GM23338 (cell line): ENCODE results near the gene SLC2A1.

Experiments
- CREB1 ChIP-seq: fragments of 250-450 bp; sonication (Bioruptor Pico); IDR thresholded peaks from 2 replicates; pipeline ENCODE4 v1.5.0; 2020; ENCODE audit warnings: low read depth, mild to moderate bottlenecking, moderate library complexity
- CTCF ChIP-seq, 2 experiments: fragments of 200-600 bp in 1 of 2; sonication (generic) in 1 of 2; conservative IDR thresholded peaks; 2 replicates each; pipeline versions ENCODE4 v1.5.1 to v1.6.1; 2016 to 2017; ENCODE audit warnings: antibody characterized with exemption in 2 of 2, low read depth in 2 of 2, mild to moderate bottlenecking in 2 of 2, moderate library complexity in 1 of 2
- ETS1 ChIP-seq: IDR thresholded peaks from 2 replicates; pipeline ENCODE4 v1.6.1; 2016; ENCODE audit warnings: antibody characterized with exemption
- EZH2 ChIP-seq: fragments of 200-600 bp; sonication (generic); IDR thresholded peaks from one replicate; pipeline ENCODE4 v1.8.0; 2017; ENCODE audit warnings: antibody characterized with exemption, mild to moderate bottlenecking, low read depth; ENCODE audit not compliant: unreplicated experiment
- EZH2phosphoT487 ChIP-seq: fragments of 200-600 bp; sonication (generic); IDR thresholded peaks from one replicate; pipeline ENCODE4 v1.8.1; 2018; ENCODE audit warnings: antibody characterized with exemption; ENCODE audit not compliant: unreplicated experiment
- JUNB ChIP-seq: IDR thresholded peaks from one replicate; pipeline ENCODE4 v1.6.1; 2016; ENCODE audit warnings: antibody characterized with exemption; ENCODE audit not compliant: unreplicated experiment
- POLR2AphosphoS5 ChIP-seq: IDR thresholded peaks from 2 replicates; pipeline ENCODE4 v1.6.1; 2016; ENCODE audit warnings: antibody characterized with exemption, low read depth
- ZNF114 ChIP-seq: fragments of 250-450 bp; sonication (Bioruptor Pico); IDR thresholded peaks from 2 replicates; pipeline ENCODE4 v1.5.0; 2020; ENCODE audit warnings: mild to moderate bottlenecking, moderate library complexity
- TF ChIP-seq, protein P1 (sequence below): IDR thresholded peaks from one replicate; pipeline ENCODE4 v1.6.1; 2018; ENCODE audit warnings: antibody characterized with exemption; ENCODE audit not compliant: unreplicated experiment

GRCh38 chr1:42886046-42886739 is 72.5 kb downstream of the SLC2A1 start:
- TF ChIP-seq CTCF (conservative IDR thresholded peaks at IDR 0.05; ENCODE audit: low read depth in 2 of 2) = no peak
- no peak for TF ChIP-seq EZH2
- TF ChIP-seq JUNB = no peak
- TF ChIP-seq POLR2AphosphoS5 = no peak
- TF ChIP-seq, protein P1, sequence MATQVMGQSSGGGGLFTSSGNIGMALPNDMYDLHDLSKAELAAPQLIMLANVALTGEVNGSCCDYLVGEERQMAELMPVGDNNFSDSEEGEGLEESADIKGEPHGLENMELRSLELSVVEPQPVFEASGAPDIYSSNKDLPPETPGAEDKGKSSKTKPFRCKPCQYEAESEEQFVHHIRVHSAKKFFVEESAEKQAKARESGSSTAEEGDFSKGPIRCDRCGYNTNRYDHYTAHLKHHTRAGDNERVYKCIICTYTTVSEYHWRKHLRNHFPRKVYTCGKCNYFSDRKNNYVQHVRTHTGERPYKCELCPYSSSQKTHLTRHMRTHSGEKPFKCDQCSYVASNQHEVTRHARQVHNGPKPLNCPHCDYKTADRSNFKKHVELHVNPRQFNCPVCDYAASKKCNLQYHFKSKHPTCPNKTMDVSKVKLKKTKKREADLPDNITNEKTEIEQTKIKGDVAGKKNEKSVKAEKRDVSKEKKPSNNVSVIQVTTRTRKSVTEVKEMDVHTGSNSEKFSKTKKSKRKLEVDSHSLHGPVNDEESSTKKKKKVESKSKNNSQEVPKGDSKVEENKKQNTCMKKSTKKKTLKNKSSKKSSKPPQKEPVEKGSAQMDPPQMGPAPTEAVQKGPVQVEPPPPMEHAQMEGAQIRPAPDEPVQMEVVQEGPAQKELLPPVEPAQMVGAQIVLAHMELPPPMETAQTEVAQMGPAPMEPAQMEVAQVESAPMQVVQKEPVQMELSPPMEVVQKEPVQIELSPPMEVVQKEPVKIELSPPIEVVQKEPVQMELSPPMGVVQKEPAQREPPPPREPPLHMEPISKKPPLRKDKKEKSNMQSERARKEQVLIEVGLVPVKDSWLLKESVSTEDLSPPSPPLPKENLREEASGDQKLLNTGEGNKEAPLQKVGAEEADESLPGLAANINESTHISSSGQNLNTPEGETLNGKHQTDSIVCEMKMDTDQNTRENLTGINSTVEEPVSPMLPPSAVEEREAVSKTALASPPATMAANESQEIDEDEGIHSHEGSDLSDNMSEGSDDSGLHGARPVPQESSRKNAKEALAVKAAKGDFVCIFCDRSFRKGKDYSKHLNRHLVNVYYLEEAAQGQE = no peak
- no peak for TF ChIP-seq CREB1
- no peak for TF ChIP-seq EZH2phosphoT487
- TF ChIP-seq ZNF114 = no peak
- no peak for TF ChIP-seq ETS1
